H1 (cell line): ENCODE data around the gene DMAC2. TPM values are rescaled to one million over a fixed set of nuclear protein-coding genes. Genes with fewer than 3 reads are reported as not detected.

Experiments used
- CTCF ChIA-PET: fragments of 300-600 bp; sonication (Branson Sonifier 250); formaldehyde crosslinking; loops from one replicate; lab custom pipeline; 2021; ENCODE audit not compliant: partially characterized antibody; lab: Charles Lee
- POLR2A ChIA-PET: fragments of 300-600 bp; sonication (Branson Sonifier 250); formaldehyde crosslinking; loops from one replicate; lab custom pipeline; 2021; ENCODE audit warnings: inconsistent platforms; ENCODE audit not compliant: partially characterized antibody; lab: Charles Lee
- DNase-seq, 2 experiments: peaks; one replicate each; pipeline versions ENCODE4 v3.0.0 to v3.0.0-alpha.2; 2010 to 2022; ENCODE audit warnings: low spot score in 2 of 2, low read depth in 1 of 2, mixed read lengths in 1 of 2
- FAIRE-seq: peaks from 2 replicates; lab custom pipeline; 2011; peaks lifted over from hg19 to GRCh38; lab: Jason Lieb, UNC
- H2AFZ ChIP-seq: 2 replicates; pipeline ENCODE4 v1.8.1; 2012; ENCODE audit warnings: low read length, inconsistent platforms
- H2AK5ac ChIP-seq: 2 replicates; pipeline ENCODE4 v1.6.1; 2013; ENCODE audit warnings: low read depth, low read length
- H2BK120ac ChIP-seq: replicated peaks from 2 replicates; pipeline ENCODE3; 2013; ENCODE audit warnings: low read depth, low read length, inconsistent platforms
- H2BK12ac ChIP-seq: 2 replicates; pipeline ENCODE4 v1.6.1; 2013; ENCODE audit warnings: low read depth, low read length
- H2BK15ac ChIP-seq: 2 replicates; pipeline ENCODE4 v1.6.1; 2013; ENCODE audit warnings: low read length
- H2BK20ac ChIP-seq: 2 replicates; pipeline ENCODE4 v1.6.1; 2013; ENCODE audit warnings: low read length
- H2BK5ac ChIP-seq: 2 replicates; pipeline ENCODE4 v1.6.1; 2013; ENCODE audit warnings: low read depth, low read length
- H3K14ac ChIP-seq: 2 replicates; pipeline ENCODE4 v1.6.1; 2013; ENCODE audit warnings: inconsistent platforms; ENCODE audit not compliant: insufficient read length
- H3K18ac ChIP-seq: 2 replicates; pipeline ENCODE4 v1.6.1; 2013; ENCODE audit warnings: low read length; ENCODE audit errors: extremely low read depth
- H3K23ac ChIP-seq: 2 replicates; pipeline ENCODE4 v1.6.1; 2013; ENCODE audit warnings: inconsistent platforms; ENCODE audit not compliant: insufficient read length
- H3K23me2 ChIP-seq: 2 replicates; pipeline ENCODE4 v1.6.1; 2013; ENCODE audit warnings: low read depth, low read length
- H3K27ac ChIP-seq: 2 replicates; pipeline ENCODE4 v1.6.1; 2011; ENCODE audit warnings: low read depth, low read length, inconsistent platforms
- H3K27me3 ChIP-seq, 4 experiments: replicated peaks in 1 of 4; 1 replicate in 1 of 4; 2 replicates in 3 of 4; pipeline versions ENCODE4 v1.6.1 to v1.8.1; 2011 to 2013; ENCODE audit warnings: low read length in 3 of 4, mild to moderate bottlenecking in 3 of 4, inconsistent platforms in 2 of 4, mixed read lengths in 2 of 4, moderate library complexity in 1 of 4; ENCODE audit not compliant: control insufficient read depth in 3 of 4, insufficient read depth in 3 of 4; ENCODE audit errors: extremely low read depth in 1 of 4
- H3K36me3 ChIP-seq, 4 experiments: 2 replicates each; pipeline versions ENCODE4 v1.6.1 to v1.8.1; 2011 to 2013; ENCODE audit warnings: mild to moderate bottlenecking in 4 of 4, low read length in 3 of 4, moderate library complexity in 2 of 4, control low read depth in 1 of 4, inconsistent platforms in 1 of 4; ENCODE audit not compliant: insufficient read depth in 4 of 4, control insufficient read depth in 2 of 4
- H3K4ac ChIP-seq: replicated peaks from 2 replicates; pipeline ENCODE3; 2013; ENCODE audit warnings: low read length, low read depth, mixed read lengths, inconsistent platforms; ENCODE audit not compliant: insufficient read length
- H3K4me1 ChIP-seq, 4 experiments: replicated peaks in 1 of 4; 1 replicate in 1 of 4; 2 replicates in 3 of 4; pipeline versions ENCODE4 v1.6.1 to v1.8.1; 2011 to 2013; ENCODE audit warnings: low read length in 3 of 4, inconsistent platforms in 2 of 4, mixed read lengths in 1 of 4; ENCODE audit not compliant: insufficient read depth in 4 of 4, control insufficient read depth in 3 of 4
- H3K4me2 ChIP-seq, 2 experiments: 2 replicates each; pipeline versions ENCODE4 v1.6.1 to v1.8.1; 2011 to 2013; ENCODE audit warnings: low read depth in 2 of 2, low read length in 2 of 2, control low read depth in 1 of 2, inconsistent platforms in 1 of 2, mild to moderate bottlenecking in 1 of 2; ENCODE audit not compliant: insufficient read depth in 1 of 2
- H3K4me3 ChIP-seq, 4 experiments: fragments of 200-600, 300-600 bp in 1 of 4; sonication (generic), shearing (Covaris generic), sonication (Bioruptor Twin) in 1 of 4; 2 replicates each; pipeline versions ENCODE4 v1.5.1 to v1.8.1; 2011 to 2016; ENCODE audit warnings: low read length in 4 of 4, low read depth in 3 of 4, control low read depth in 2 of 4, inconsistent platforms in 2 of 4, mild to moderate bottlenecking in 2 of 4, mixed read lengths in 1 of 4, moderate library complexity in 1 of 4; ENCODE audit not compliant: insufficient read depth in 2 of 4; ENCODE audit errors: extremely low read depth in 1 of 4
- H3K56ac ChIP-seq: replicated peaks from 2 replicates; pipeline ENCODE3; 2013; ENCODE audit warnings: low read depth, mild to moderate bottlenecking, mixed read lengths, low read length, inconsistent platforms; ENCODE audit not compliant: insufficient read length
- H3K79me1 ChIP-seq: 2 replicates; pipeline ENCODE4 v1.6.1; 2013; ENCODE audit warnings: low read depth, low read length, control low read depth
- H3K79me2 ChIP-seq, 2 experiments: 2 replicates each; pipeline versions ENCODE4 v1.6.1 to v1.8.1; 2012 to 2013; ENCODE audit warnings: low read length in 2 of 2, mild to moderate bottlenecking in 2 of 2, inconsistent platforms in 1 of 2; ENCODE audit not compliant: insufficient read depth in 2 of 2, control insufficient read depth in 1 of 2
- H3K9ac ChIP-seq, 4 experiments: replicated peaks in 1 of 4; 1 replicate in 1 of 4; 2 replicates in 3 of 4; pipeline versions ENCODE4 v1.6.1 to v1.8.1; 2011 to 2013; ENCODE audit warnings: low read depth in 3 of 4, low read length in 3 of 4, control low read depth in 2 of 4, mild to moderate bottlenecking in 2 of 4, moderate library complexity in 2 of 4, inconsistent platforms in 1 of 4; ENCODE audit errors: extremely low read depth in 1 of 4
- H3K9me3 ChIP-seq, 2 experiments: 2 replicates each; pipeline versions ENCODE4 v1.6.1 to v1.8.1; 2012 to 2013; ENCODE audit warnings: mild to moderate bottlenecking in 2 of 2, moderate library complexity in 2 of 2, control low read depth in 1 of 2, inconsistent platforms in 1 of 2, low read depth in 1 of 2, low read length in 1 of 2, mixed read lengths in 1 of 2; ENCODE audit not compliant: insufficient read depth in 2 of 2
- H4K20me1 ChIP-seq, 2 experiments: replicated peaks in 1 of 2; 2 replicates each; pipeline versions ENCODE3 to v1.8.1; 2011 to 2013; ENCODE audit warnings: inconsistent platforms in 2 of 2, low read length in 2 of 2, mild to moderate bottlenecking in 1 of 2; ENCODE audit not compliant: insufficient read depth in 2 of 2, control insufficient read depth in 1 of 2
- H4K5ac ChIP-seq: 2 replicates; pipeline ENCODE4 v1.6.1; 2013; ENCODE audit warnings: low read length, low read depth, mixed read lengths, inconsistent platforms; ENCODE audit not compliant: insufficient read length
- H4K8ac ChIP-seq: 2 replicates; pipeline ENCODE4 v1.8.0; 2013; ENCODE audit warnings: mild to moderate bottlenecking, moderate library complexity, low read length, inconsistent platforms; ENCODE audit not compliant: insufficient read depth; ENCODE audit errors: extremely low read depth
- H4K91ac ChIP-seq: replicated peaks from 2 replicates; pipeline ENCODE3; 2013; ENCODE audit warnings: low read length, mixed read lengths, inconsistent platforms; ENCODE audit not compliant: insufficient read length
- WGBS, 2 experiments: shearing (Covaris generic) in 1 of 2; methylation state at CpG; one replicate each; pipeline versions ENCODE4 v1.1.6 to v1.1.7; 2013 to 2015; ENCODE audit warnings: low lambda C conversion rate in 2 of 2, mixed read lengths in 2 of 2, inconsistent platforms in 1 of 2, low coverage in 1 of 2, missing lambda C conversion rate in 1 of 2; ENCODE audit not compliant: insufficient replicate concordance in 2 of 2, insufficient coverage in 1 of 2, insufficient read length in 1 of 2; ENCODE audit errors: extremely low coverage in 1 of 2, missing lambda C conversion rate in 1 of 2; 5-methylcytosine and 5-hydroxymethylcytosine counted together
- polyA plus RNA-seq, 7 experiments: library from polyadenylated mRNA; depleted of rRNA in 3 of 7; stranded (reverse) in 5 of 7; unstranded in 2 of 7; fragments of >200 nt in 5 of 7; fragments of 200-250 nt in 2 of 7; gene quantifications; 1 replicate in 5 of 7; 2 replicates in 1 of 7; 4 replicates in 1 of 7; pipeline versions ENCODE4 v1.2.1 to v1.2.3, GENCODE V29; 2011 to 2013; ENCODE audit warnings: missing spikeins in 2 of 7, mixed read lengths in 2 of 7
- total RNA-seq: library from RNA; stranded (reverse); fragmentation: NEBNext Ultra II Directional; extraction: Animal tissue kit (Norgen Biotek cat#: 25700); gene quantifications from 2 replicates; pipeline ENCODE4 v1.2.1, GENCODE V29; 2021

Gene DMAC2
- total and polyA plus RNA-seq, 2 of the 8 experiments (the other 6 are each of a cell fraction or from before 2014, with no cell fraction given) = 86.8 to 170 TPM

GRCh38 chr19:41424335-41425173 lies 15.2 kb downstream of the DMAC2 start:
- no peak overlapping the region for H3K23ac ChIP-seq

More at GRCh38 chr19:41424335-41425173, 15.2 kb downstream of the DMAC2 start:
- H3K79me2 ChIP-seq = no peaks in the 10 kb centered on the region
- no peak overlapping the region for H3K56ac ChIP-seq
- H2BK20ac ChIP-seq = no peak overlapping the region
- no peak overlapping the region for H2BK12ac ChIP-seq
- peaks cover 0 to 18% (median 4%) of the 10 kb centered on the region in 4 experiments; a peak in 5 of 7 replicates for H3K4me1 ChIP-seq
- no peak overlapping the region for H3K4me2 ChIP-seq
- DNase-seq (no peak), FAIRE-seq (no peak)
- H3K4ac ChIP-seq = no peak overlapping the region
- H3K4me3 ChIP-seq = no peak overlapping the region
- no peak overlapping the region for H3K14ac ChIP-seq
- H2BK5ac ChIP-seq = no peak overlapping the region
- H4K5ac ChIP-seq = no peak overlapping the region
- H4K20me1 ChIP-seq = no peaks in the 10 kb centered on the region
- H2AFZ ChIP-seq = no peak overlapping the region
- H4K8ac ChIP-seq = 0 out of 2 replicates have a peak overlapping the region, but pooled peaks have one; percentile 12
- H3K27me3 ChIP-seq = no peaks in the 10 kb centered on the region
- POLR2A ChIA-PET = interaction anchor here (1.0 to 1.6 kb wide), 5 partner anchors 9 to 32 kb away, joined by 3 to 9 read pairs (median 4); partner anchors contain the start of gene DMAC2
- peaks cover 10% of the 10 kb centered on the region for H3K23me2 ChIP-seq
- H3K18ac ChIP-seq = no peak overlapping the region
- H4K91ac ChIP-seq = no peak overlapping the region
- H3K79me1 ChIP-seq = no peaks in the 10 kb centered on the region
- no peak overlapping the region for H2BK120ac ChIP-seq
- no peak overlapping the region for H2BK15ac ChIP-seq
- H2AK5ac ChIP-seq = no peak overlapping the region
- H3K27ac ChIP-seq = no peak overlapping the region
- H3K9ac ChIP-seq = no peak overlapping the region
- peaks cover 0 to 6% (median 2%) of the 10 kb centered on the region in 4 experiments; a peak in 4 of 8 replicates for H3K36me3 ChIP-seq
- 89% methylated on average over 20 of the region's 21 CpGs; no CpG with 5 or more reads in 1 of the 2 experiments for WGBS, 2 experiments
- no peaks in the 10 kb centered on the region for H3K9me3 ChIP-seq
- CTCF ChIA-PET = interaction anchor here (1.1 to 1.7 kb wide), 5 partner anchors 11 to 37 kb away, joined by 3 to 5 read pairs (median 3); partner anchors contain the start of gene DMAC2
